ENCODE results near the gene TCEAL5.
"Not testable (repeated sequence)": the region's sequence is repeated elsewhere in the genome, so short reads cannot be mapped to it uniquely, and the experiment has no call there.

The TCEAL5 gene, protein sequence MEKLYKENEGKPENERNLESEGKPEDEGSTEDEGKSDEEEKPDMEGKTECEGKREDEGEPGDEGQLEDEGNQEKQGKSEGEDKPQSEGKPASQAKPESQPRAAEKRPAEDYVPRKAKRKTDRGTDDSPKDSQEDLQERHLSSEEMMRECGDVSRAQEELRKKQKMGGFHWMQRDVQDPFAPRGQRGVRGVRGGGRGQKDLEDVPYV

GRCh38 chrX:103276581-103277002 is at the start of gene TCEAL5:
TCEAL5 (minus strand) TSS chrX:103276750; CDS start chrX:103274563, 2,187 bp downstream.
- H3K4me3 ChIP-seq (ENCODE audit: low read depth, low read length) = no peak within 1 kb of the TSS
- TF ChIP-seq CTCF (IDR thresholded peaks at IDR 0.05; ENCODE audit: borderline replicate concordance, insufficient read depth, low read depth, low read length) = no peak

DNA sequence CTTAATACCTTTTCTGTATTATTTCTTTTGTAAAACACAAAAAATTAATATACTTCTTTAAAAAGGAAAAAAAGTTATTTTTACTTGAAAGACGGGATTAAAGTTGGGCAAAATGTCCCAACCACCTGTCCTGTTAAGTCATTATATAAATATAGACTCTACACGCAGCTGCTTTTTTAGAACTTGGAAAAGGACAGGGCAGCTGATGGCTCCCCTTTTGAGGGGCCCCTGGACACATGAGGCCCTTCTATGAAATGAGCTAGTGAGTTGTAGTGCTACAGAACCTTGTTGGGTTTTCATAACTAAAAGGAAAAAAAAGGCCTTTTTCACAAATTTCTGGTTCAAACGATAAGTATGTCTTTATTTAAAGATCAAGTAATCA is 34.8 kb upstream of the TCEAL5 start:
- TF ChIP-seq CTCF (IDR thresholded peaks at IDR 0.05; ENCODE audit: borderline replicate concordance, insufficient read depth, low read depth, low read length) = no peak
- H3K4me3 ChIP-seq (ENCODE audit: low read depth, low read length) = no peak overlapping the region

DNA sequence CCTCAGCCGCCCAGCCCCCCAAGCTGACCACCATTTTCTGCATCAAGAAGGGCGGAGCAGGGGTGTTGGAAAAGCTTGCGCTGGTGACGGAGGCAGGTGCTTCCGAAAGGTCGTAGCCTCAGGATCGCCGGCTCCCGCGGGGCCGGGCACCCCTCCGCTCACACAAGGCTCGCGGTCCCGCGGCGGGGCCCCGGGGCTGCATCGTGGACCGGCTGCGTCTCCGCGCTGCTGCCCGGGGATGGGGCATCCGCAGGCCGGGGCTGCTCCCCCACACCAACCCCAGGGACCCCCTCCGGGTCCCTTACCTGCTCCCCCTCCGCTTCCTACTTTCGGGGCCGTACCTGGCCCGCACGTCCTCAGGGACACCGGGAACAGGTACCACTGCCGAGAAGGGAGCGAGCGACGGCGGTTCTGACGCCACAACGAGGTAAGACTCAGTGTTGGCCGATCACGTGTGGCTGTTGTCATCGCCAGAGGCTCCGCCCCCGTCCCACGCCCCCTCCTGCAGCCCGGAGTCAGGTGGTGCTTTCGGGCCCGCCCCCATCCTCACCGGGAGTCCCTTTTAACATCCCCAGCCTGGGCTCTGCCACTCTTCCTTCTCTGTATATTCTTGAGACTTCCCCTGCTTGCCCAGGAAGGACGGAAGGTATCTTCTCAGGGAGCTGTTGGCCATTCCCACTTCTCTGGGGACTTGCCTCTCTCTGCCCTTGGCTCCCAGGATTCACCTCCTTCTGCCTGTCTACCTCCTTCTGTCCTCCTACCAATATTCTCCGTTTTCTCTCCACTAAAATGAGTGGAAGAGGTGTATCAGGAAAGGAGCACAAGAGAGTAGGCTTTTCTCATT is 34.2 kb upstream of the TCEAL5 start, which contains the start of gene BEX2:
Gene BEX2 (minus strand): TSS at position 436 of the 844 bp plus-strand sequence. CDS start 1,014 bp downstream, outside the sequence.
- peak within 1 kb of the TSS; percentile 36 for H3K4me3 ChIP-seq (ENCODE audit: low read depth, low read length)

GRCh38 chrX:103309860-103310554 is 33.5 kb upstream of the TCEAL5 start:
- TF ChIP-seq CTCF (IDR thresholded peaks at IDR 0.05; ENCODE audit: borderline replicate concordance, insufficient read depth, low read depth, low read length) = no peak
- peak overlapping the region; percentile 36 for H3K4me3 ChIP-seq (ENCODE audit: low read depth, low read length)

More for the DNA sequence above, 34.2 kb upstream of the TCEAL5 start, which contains the start of gene BEX2:
- TF ChIP-seq CTCF (IDR thresholded peaks at IDR 0.05; ENCODE audit: borderline replicate concordance, insufficient read depth, low read depth, low read length) = no peak

DNA sequence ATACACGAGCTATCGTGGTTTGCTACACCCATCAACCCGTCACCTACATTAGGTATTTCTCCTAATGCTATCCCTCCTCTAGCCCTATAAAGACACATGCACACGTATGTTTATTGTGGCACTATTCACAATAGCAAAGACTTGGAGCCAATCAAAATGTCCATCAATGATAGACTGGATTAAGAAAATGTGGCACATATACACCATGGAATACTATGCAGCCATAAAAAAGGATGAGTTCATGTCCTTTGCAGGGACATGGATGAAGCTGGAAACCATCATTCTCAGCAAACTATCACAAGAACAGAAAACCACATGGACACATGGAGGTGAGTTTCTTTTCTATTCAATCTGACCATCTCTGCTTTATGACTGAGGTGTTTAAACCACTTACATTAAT is 29.1 kb upstream of the TCEAL5 start:
- not testable (repeated sequence) for H3K4me3 ChIP-seq (ENCODE audit: low read depth, low read length)

DNA sequence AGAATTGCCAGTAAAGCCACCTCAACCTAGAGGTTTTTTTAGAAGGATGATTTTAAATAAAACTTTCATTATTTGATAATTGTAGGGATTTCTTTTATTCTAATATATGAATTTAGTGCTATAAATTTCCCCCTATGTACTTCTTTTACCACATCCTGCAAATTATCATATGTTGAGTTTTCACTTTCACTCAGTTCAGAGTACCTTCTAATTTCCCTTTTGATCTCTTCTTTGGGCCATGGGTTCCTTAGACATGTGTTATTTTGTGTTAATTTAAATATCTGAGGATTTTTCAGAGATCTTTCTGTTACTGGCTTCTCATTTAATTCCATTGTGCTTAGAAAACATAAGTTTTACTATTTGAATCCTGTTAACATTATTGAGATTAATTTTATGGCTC is 28.2 kb upstream of the TCEAL5 start:
- no peak for TF ChIP-seq CTCF (IDR thresholded peaks at IDR 0.05; ENCODE audit: borderline replicate concordance, insufficient read depth, low read depth, low read length)
- no peak overlapping the region for H3K4me3 ChIP-seq (ENCODE audit: low read depth, low read length)

DNA sequence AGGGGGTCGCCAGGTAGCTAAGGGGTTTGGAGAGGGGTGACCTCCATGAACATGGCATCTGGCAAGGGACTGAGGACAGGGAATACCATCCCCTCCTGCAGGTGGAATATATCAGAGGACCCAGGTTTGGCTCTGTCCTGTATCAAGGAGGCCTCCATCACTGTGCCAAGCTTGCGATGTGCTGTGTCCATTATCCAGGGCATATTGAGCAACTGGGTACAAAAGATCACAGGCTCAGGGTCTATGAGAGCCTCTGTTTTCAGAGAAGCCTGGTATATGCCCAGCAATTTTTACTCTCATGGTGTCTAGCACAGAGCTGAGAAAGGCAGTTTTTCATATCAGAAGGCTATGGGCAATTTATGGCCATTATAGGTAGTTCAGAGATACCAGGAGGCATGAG is 16.6 kb upstream of the TCEAL5 start:
- no peak for TF ChIP-seq CTCF (IDR thresholded peaks at IDR 0.05; ENCODE audit: borderline replicate concordance, insufficient read depth, low read depth, low read length)
- H3K4me3 ChIP-seq (ENCODE audit: low read depth, low read length) = no peak overlapping the region
